GM18508 (cell line): ENCODE results near the gene IL16.

Source experiments
- ATAC-seq: cut with Tn5 transposase; IDR thresholded peaks from one replicate; pipeline ENCODE4 v1.9.1; 2021; ENCODE audit warnings: moderate number of reproducible peaks; ENCODE audit not compliant: insufficient read depth, unreplicated experiment

Gene IL16

DNA sequence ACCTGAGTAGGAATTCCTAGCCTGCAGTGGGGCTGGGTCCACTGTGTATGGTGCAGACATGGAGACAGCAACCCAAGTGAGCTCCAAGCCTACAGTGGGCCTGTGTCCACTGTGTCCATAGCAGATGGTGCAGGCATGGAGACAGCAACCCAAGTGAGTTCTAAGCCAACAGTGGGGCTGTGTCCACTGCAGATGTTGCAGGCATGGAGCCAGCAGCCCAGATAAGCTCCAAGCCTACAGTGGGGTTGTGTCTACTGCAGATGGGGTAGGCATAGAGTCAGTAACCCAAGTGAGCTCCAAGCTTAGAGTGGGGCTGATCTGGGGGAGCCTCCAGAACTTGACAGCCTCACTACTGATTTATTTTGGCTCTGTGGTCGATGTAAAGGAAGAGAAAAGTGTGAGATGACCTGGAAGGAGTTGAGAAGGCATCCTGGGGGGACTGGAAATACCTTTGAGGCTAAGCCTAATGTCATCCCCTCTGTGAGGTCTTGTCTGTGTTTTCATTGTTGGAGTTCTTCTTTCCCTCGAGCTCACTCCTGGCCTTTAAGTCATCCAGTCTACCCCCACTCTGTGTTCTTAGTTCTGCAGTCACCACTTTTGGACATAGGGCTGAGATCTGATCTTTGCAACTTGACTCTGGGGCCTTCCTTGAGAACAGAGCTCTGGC lies 22.4 kb upstream of the IL16 start:
- ATAC-seq, result no peak

DNA sequence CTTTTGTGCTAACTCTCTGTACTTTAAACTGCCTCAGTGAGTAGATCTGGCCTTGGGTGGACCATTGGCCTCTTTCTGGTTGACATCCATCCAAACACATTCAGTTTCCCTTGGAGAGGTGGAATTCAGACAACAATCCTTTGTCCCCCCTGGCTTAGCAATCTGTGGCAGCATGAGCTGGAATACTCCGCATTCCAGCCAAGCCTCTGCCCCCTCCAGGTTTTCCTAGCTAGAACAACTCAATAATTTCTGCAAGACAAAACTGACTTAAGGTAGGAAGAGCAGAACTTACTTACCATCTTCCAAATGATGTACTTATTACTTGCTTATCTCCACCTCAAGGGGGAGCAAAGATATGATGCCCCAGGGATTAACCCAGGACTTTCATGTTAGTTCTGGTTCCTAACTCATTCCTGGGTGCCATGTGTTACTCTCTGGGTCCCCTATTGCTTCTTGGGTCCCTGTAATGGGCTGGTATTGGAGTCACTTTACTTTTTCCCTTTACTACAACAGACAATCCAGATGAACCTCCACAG lies 21.8 kb upstream of the IL16 start:
- no peak for ATAC-seq

DNA sequence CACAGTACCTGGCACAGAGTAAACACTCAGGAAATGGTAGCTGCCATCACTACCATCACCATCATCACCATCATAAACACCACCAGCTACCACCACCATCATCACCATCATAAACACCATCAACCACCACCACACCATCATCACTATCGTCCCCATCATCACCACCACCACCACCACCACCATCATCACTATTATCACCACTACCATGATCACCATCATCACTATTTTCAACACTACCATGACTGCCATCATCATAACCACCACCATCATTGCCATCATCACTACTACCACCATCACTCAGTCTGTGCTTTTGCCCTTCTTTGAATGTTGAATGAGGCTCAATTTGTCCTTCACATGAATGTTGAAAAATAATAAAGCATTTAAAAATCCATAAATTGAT lies 21.2 kb upstream of the IL16 start:
- no peak for ATAC-seq

DNA sequence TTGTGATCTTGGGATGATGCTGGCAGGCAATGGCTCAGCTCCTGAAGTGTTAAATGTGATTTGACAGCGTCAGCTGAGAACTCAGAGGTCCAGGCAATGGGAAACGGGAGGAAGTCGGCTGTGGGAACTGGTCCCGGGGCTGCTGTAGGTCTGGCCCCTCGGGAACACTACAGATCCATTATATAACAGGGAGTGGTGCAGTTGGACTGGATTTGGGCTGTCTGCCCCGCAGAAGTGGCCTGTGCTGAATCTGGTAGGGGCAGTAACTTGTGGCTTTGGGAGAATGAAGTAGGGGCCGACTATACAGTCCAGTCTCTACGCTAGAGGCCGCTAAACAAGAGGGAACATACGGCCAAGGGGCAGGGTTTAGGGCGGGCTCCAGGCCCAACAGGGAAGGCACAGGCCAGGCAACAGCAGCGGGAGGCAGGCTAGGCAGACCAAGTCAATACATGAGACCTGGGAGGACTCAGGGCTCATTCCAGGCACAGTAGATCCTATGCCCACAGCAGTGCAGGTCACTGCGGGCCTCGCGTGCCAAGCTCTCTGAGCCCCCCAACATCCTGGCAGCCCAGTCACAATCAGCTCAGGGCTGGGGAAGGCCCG lies 20.3 kb upstream of the IL16 start:
- no peak for ATAC-seq

DNA sequence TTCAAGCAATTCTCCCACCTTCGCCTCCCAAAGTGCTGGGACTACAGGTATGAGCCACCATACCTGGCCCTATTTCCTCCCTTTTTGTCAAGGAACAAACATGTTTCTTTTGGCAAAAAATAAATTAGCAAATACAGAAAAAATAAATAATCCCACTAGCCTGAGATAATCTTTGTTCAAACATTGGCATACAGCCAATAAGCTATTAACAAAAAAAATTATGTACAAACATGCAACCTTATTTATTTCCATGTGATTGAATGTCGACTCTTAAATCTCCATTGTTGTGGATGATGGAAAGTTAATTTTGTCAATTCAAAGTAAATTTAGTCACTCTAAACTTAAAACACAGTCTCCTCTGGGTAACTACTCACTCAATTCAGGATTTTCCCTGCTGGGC lies 18.3 kb upstream of the IL16 start:
- ATAC-seq, result no peak

DNA sequence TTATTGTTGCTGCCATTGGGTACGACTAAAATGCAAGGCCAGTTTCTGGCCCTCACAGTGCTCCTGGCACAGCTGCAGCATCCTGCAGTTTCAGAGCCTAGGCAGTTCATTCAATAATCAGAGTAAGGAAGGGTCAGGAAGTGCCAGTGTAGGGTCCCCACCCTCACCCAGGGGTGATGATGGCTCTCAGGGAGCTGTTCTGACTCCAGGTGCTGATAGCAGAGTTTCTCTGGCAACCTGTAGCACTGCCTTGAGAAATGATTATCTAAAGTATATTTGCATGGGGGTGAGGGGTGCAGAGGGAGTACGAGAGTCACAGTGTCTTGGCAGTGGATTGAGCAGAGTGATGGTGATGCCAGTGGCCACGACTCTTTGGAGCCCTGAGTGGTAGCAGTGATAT lies 15.5 kb upstream of the IL16 start:
- ATAC-seq, result no peak

DNA sequence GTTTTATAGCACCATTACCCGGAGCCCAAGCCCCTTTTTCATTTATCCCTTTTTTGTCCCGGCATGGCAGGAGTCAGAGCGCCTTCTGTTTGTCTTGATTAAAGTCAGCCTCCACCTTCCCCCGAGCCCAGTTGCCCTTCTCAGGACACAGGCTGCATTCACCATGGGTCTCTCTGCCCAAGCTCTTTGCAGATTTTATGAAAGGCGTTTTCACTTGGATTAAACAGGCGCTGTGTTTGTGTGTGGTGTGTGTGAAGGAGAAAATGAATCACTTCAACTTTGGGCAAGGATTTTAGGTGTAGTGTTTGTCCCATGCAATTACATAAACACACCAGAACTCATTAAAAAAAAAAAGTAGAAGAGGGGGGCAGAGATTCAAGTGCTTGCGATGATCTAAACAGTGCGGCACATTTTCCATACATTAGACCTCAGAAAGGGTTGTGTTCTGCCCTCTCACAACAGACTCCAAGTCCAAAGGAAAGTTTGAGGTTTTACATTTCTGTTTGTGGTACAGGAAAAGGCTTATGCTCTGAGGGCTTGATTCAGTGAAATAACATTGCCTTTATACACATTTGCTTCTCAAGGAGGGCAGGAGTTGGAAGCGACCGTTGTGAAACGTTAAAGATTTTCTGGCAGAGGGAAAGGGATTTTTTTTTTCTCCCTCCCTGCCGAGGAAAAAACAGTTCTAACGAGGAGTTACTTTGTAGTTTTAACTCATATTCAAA lies 14.5 kb upstream of the IL16 start:
- ATAC-seq, result no peak

DNA sequence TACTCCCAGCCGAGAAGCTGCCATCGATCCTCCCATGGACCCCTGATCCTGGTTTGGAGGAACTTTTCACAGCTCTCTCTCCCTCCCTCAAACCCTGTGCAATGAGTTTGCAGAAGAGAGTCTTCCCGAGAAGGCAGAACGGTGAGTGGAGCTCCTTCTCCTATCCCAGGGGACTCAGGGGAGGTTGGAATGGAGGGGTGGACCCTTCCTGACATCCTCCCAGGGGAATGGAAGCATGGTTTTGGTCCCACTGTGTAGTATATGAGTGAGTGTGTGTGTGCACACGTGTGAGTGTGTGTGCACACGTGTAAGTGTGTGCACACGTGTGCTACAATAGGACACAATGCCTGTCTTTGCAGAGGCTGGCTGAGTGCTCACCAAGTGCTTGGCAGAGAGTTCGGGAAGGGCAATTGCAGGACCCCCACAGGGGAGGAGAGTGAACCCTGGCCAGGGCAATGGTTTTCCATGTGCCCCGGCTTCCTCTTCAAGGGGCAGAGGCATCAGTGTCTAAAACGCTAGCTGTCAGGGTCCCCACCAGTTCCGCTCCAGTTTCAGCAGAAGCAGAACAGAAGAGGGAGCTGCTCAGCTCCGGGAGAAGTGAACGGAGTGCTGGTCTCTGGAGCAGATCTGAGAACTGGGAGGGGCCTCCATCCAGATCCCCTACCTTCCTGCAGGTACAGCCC lies 13.8 kb upstream of the IL16 start:
- no peak for ATAC-seq

DNA sequence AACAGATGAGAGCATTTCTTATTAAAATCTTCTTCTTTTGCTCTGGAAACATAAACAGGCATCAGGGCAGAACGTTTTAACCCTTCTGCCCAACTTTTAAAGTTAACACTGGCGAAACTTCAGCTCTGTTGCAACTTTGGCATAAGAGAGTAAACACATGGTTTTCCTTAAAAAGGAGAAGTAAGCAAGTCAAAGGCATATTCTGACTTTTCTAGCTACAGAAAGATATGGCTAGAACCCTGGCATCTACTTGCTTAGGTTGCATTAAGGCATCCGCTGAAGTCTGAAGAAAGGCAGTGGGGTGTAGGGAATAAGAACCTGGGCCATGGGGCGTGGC lies 13.3 kb upstream of the IL16 start:
- ATAC-seq, result no peak

DNA sequence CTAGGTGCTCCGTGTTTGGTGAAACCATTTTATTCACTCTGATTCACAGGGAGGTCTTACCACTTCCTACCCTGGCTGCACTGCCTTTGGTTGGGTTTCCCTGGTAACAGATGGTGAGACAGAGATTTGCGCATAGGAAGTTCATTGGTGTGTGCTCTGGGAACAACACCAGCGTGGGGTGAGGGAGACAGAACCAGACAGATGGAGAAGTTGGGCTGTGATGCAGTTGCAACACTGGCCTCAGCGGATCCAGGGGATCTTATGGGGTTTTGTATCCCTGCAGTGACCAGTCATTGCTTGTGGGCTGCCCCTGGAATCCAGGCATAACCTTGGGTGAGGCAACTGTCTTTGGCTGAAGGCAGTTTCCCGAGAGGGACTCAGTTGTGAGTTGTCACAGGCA lies 12.5 kb upstream of the IL16 start:
- no peak for ATAC-seq

DNA sequence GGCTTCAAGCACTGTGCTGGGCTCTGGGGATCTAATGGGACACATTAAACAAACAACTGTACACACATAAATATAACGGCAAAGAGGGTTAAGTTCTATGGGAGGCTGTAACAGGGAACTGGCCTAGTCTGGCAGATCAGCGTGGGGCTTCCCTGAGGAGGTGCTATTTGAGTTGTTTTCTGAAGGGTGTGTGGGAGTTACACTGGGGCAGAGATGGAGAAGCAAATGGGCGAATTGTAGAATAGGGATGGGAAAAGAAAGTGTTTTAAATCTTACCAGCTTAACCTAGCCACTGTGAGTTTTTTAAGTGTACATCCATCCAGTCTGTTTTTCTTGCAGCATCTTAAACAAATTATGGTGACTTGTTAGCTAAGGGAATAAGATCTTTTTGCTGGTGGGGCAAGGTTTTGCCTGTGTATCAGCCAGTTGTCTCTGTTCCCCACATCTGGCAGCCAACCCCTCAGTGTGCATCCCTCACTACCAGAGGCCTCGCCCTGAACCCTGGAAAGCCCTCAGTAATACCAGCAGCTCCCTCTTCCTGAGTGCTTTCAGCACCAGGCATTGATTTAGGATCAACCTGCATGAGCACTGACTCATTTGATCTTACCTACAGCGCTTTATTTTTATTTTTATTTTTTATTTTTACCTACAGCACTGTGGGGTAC lies 10.9 kb upstream of the IL16 start:
- no peak for ATAC-seq

DNA sequence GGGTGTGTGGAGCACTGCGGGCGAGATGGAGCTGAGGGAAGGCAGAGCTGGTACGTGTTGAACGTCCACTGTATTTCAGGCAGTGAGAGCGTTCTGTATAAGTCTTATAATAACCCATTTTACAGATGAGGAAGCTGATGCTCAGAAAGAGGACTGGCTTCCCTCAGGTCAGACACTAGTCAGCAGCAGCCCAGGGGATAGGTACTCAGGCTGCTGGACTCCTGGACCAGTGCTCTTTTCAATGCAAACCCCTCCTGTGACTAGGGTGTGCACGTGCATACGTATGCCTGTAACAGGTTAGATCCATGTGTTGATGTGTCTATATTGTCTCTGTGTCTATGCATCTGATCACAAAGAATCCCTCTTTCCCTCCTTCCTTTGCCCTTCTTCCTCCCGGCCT lies 8.3 kb upstream of the IL16 start:
- no peak for ATAC-seq

DNA sequence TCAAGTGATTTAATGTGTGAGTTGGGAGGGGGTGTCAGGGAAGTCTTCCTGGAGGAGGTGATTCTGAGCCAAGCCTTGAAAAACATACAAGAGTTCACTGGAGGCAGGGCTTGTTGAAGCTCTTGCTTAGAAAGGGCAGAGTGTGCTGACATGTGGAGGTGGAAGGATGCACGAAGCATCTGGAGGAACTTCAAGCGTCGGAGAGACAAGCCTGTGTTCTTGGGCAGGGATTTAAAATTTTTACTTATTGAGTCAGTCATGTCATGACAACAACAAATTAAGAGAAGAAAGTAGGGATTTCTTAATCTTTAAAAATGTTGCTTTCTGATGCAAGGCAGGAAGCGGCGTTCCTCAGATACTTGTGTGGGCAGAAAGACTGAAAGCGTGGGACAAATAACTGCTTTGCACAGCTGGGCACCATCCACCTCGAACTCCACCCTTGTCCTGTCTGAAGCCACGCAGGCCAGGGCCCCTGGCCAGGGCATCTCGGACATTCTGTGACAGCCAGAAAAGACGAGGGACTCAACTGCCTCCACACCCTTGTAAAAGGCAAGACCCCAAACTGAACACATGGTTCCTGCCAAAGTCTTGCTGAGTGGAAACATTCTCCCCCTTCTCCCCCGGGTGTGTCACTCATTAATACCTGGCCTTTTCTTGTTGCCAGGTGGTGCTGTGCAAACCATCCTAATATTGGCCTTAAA lies 6.9 kb upstream of the IL16 start:
- ATAC-seq, result no peak

DNA sequence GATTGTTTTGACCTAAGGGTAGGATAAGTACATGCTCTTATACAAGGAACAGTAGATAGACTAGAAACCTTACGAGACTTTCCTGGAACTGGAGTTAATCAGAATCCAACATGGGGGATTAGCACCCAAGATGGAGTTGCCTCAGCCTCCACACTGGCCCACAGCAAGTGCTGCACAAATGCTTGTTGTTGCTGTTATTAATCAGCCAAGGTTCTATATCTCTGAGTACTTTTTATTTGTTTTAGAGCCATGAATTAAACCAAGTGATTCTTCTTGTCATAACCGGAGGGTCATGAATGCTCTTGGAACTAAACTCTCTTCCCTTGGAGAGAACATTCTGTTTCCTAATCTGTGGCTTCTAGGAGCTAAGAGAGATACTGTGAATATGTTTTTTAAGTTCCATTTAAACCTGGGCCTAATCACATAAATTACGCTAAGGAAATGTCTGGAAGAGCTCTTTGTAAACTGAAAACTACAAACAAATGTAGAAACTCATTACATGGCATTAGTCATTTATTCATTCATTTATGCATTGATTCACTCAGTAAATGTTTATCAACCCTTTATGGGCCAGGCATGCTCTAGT lies 5.7 kb upstream of the IL16 start:
- ATAC-seq, result no peak

DNA sequence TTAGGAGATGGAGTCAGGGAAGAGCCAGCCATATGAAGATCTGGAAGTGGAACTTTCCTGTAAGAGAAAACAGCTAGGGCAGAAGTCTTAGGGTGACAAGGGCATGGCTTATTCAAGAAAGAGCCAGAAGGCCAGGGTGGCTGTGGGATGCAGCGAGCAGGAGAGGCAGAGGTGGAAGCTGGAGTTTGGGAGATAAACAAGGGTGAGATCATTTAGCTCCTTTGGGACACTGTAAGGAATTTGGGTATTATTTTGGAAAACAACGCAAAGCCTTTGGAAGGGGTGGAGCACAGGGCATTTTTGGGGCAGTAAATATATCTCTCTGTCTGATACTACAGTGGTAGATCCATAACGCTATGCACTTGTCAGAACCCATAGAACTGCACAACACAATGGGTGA lies 5.0 kb upstream of the IL16 start:
- no peak for ATAC-seq

DNA sequence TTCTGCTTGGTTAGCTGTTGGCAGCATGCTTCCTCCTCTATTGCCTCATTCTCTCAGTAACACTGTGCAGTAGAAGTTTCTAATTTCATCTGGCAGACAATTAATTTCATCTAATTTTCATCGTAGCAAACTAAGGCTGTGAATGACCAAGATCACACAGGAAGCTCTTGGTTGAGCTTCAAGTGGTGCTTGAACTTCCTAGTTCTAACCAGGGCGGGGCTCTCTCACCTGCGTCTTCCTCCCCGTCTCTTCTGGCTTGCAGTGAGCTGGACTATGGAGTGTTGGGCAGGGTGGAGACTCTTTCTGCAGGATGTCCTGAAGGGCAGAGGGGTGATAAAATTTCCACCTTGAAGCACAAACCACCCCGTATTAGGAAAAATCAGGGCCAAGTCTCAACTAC lies 2.0 kb upstream of the IL16 start:
- ATAC-seq, result no peak

DNA sequence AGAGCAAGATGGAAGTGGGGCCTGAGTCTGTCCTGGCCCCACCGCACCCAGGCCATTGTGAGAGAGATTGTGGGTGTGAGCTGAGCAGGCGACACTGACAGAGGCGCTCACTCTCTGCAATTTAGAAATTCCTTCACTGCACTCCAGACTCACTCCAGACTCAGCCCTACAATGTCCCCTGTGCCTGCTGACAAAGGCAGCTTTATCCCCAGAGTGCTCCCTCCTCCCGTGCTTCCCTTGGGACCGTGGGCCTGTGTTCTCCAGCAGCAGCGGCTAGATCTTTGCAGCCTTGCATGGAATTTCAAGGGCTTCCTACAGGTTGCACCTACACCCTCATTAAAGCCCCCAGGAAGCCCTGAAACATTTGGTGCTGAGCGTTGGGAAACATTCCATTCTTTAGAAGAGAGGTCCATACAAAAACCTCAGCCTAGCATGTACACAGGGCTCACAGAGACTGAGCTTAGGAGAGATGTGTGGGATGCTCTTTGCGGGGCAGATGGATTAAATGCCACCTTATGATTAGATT lies 1.3 kb upstream of the IL16 start:
- no peak for ATAC-seq

DNA sequence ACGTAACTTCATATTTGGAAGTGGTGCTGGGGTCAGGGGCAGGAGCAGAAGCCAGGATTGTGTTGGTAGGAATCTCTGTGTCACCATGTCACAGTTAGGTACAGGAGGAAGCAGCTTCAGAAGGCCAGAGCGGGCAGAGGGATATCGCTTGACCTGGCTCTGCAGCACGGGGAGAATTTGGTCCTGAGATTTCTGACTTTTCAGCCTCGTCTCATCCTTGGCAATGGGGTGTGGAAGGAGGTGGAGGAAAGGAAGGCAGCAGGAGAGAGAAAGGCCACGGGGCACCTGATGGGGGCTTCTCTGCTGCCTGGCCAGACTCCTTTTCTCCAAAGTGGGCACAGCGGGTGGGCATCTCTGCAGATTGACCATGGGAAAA lies 564 bp downstream of the IL16 start:
- ATAC-seq, result no peak

DNA sequence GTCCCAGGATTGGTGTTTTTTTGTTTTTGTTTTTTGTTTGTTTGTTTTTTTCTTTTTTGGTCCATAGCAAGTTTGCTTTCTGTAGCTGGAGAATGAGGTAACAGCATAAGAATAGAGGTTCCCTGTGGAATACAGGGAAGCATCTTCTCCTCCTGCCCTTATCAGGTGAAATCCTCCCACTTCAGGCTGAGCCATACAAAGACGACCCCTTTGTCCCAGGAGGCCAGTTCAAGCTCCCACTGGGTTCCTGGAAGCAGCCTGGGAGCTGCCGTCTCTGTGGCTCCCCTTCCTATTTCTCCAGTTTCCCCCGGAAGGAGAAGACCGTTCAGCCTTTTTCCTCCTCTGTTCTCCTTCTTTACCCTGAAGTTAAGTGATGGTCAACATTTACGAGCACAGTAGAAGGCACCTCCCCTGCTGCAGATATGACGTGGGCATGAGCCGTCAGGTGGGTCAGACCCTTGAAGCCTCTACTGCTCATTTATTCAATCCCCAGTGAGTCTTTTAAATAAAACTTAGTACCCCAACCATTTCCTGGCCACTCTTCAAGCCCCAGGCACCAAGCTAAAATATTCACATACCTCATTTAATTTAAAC lies 1.1 kb downstream of the IL16 start:
- no peak for ATAC-seq
